Activated effector memory CD4-positive, alpha-beta T cell treated with anti-CD3 and anti-CD28 coated beads, Interleukin-2, amount 50 U/mL, for 16 hours (primary cell): ENCODE measurements around the gene PLEKHG2.
"Not testable (repeated sequence)": the region's sequence is repeated elsewhere in the genome, so short reads cannot be mapped to it uniquely, and the experiment has no call there.

ENCODE experiments used
- DNase-seq: peaks from one replicate; pipeline ENCODE4 v3.0.0-alpha.2; 2020

Gene PLEKHG2

DNA sequence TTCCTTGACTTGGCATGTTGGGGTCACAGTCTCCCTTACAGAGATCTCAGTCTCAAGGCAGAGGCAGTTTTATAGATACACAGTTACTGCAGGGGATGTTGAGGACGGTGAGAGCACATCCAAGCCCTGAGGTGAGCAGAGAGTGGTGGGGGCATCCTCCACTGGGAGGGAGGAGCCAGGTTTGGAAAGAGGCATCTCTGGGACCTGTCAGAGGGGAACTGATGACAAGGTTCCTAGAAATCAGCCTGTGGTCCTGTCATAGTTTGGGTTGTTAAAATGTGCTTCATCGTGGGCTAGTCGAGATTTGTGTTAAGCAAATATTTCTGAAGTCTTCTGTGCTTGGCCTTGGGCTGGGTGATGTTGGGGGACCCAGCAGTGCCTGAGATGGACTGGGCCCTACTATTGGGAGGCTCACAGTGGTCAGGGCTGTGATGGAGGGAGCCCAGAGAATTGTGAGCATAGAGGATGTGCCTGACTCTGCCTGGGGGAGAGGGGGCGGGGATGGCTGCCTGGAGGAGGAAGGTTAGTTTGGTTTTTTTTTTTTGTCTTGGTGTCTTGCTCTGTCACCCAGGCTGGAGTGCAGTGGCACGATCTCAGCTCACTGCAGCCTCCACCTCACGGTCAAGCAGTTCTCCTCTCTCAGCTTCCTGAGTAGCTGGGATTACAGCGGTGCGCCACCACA, 36.8 kb downstream of the PLEKHG2 start:
- DNase-seq: no peak

DNA sequence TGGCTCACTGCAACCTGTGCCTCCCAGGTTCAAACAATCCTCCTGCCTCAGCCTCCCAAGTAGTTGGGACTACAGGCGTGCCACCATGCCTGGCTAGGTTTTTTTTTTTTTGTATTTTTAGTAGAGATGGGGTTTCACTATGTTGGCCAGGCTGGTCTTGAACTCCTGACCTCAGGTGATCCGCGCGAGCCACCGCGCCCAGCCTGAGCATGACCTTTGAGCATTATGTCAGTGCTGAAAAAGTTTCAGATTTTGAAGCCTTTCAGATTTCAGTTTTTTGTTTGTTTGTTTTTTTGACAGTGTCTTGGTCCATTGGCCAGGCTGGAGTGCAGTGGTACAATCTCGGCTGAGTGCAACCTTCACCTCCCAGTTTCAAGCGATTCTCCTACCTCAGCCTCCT, 38.8 kb downstream of the PLEKHG2 start:
- not testable (repeated sequence) for DNase-seq

DNA sequence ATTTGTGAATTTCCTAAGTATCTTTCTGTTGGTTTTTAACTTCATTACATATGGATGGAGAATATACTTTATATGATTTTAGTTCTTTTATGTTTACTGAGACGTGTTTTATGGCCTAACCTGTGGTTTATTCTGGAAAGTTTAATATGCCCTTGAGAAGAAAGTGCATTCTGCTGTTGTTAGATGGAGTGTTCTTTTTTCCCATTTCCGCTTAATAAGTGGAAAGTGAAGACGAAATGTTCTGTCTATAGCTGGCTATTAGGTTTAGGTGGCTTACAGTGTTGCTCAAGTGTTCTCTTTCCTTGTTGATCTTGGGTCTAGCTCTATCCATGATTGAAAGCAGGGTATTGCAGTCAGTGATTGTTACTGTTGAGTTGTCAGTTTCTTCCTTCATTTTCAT, 50.9 kb downstream of the PLEKHG2 start:
- no peak for DNase-seq

DNA sequence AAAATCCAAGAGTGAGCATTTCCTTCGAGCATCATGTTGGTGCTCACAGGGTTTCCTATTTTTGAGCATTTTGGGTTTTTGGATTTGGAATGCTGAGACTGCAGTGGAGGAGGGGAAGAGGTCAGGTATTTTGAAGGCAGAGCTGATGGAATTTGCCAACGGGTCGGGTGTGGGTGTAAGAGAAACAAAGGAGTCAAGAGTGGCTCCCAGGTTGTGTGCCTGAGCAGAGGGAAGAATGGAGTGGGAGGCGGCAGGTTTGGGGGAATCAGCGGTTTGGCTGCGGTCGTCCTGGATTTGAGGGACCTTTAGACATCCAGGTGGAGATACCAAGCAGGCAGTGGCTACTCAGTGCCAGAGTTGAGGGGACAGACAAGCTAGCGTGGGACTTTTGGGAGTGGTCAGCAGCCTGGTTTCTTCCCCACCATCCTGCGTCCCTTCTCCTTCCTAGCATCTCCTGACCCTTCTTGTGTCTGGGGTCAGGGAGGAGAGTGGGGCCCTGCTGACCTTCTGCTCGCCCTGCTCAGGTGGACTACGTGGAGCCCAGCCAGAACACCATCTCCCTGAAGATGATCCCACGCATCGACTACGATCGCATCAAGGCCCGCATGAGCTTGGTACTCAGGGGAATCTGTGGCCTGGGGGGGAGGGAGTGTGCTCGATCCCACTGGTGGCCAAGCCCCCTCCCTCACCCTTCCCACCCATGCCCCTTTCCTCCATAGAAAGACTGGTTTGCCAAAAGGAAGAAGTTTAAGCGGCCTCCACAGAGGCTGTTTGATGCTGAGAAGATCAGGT, 53.7 kb downstream of the PLEKHG2 start:
- no peak for DNase-seq

DNA sequence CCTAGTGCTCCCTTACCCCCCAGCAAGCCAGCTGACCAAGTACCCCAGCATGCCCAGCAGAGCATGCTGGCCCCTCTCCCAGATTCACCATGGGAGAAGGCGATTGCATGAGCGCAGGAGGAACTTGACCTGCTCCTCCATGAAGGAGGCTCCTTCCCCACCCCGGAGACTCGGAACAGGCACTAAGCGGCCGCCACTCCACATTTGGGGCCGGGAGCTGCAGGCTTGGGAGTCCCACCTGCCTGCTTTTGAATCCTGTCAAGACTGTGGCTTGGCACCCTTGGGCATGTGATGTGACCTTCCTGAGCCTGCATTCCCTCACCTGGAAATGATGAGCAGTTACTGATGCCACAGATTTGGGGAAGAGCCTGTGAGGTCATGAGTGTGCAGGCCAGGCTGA, 55.5 kb downstream of the PLEKHG2 start:
- DNase-seq: no peak

DNA sequence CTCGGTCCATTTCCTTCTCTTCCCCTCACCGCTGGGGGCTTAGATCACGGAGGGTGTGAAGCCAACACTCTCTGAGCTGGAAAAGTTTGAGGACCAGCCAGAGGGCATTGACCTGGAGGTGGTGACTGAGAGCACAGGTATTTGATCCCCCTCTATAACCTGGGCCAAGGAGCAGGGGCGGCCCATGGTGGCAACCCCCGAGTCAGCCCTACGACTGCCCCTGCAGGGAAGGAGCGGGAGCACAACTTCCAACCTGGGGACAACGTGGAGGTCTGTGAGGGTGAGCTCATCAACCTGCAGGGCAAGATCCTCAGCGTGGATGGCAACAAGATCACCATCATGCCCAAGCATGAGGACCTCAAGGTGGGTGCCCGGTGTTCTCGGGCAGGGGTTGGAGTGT, 56.6 kb downstream of the PLEKHG2 start:
- DNase-seq: no peak

DNA sequence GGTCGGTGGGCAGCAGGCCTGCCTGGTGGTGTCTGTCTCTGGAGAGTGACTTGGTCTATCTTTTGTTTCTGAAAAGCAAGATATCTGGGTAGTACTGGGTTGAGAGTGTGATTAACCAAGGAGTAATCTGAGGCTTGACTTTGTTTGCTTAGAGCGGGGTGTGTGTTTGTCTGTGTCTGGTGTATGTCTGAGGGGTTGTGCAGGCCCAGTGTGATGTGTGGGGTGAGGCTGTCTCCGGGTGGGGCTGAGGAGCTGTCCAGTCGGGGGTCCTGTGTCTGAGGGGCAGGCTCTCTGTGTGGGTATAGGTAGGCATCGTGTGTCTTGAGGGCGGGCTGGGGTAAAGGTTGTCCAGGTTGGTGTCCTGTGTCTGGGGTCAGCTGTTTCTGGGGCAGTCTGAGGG, 57.1 kb downstream of the PLEKHG2 start:
- DNase-seq: no peak

DNA sequence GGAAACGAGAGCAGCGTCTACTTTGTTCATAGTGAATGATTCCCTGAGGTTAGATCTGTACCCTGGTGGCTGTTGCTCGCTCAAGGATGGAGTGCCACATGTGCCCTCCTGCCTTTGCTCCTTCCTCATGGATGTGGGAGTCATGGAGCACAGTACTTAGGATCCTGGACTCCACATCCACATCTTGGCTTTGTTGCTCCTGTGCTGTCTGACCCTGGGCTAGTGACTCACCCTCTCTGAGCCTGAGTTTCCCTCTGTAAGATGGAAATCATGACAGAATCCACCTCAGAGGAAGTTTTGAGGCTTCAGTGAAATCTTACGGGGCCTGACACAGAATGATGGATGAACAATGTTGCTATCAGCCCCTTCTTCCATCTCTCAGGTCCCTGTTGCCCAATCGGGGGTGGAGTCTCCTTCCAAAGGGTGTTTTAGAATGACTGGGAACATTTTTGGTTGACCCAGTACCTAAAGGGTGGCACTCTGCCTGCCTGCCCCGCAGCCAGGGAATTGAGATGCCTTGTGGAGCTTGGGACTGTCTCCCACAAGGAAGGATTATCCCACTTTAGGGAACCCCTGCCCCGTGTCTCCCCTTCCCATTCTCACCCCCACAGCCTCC, 58.4 kb downstream of the PLEKHG2 start:
- no peak for DNase-seq

DNA sequence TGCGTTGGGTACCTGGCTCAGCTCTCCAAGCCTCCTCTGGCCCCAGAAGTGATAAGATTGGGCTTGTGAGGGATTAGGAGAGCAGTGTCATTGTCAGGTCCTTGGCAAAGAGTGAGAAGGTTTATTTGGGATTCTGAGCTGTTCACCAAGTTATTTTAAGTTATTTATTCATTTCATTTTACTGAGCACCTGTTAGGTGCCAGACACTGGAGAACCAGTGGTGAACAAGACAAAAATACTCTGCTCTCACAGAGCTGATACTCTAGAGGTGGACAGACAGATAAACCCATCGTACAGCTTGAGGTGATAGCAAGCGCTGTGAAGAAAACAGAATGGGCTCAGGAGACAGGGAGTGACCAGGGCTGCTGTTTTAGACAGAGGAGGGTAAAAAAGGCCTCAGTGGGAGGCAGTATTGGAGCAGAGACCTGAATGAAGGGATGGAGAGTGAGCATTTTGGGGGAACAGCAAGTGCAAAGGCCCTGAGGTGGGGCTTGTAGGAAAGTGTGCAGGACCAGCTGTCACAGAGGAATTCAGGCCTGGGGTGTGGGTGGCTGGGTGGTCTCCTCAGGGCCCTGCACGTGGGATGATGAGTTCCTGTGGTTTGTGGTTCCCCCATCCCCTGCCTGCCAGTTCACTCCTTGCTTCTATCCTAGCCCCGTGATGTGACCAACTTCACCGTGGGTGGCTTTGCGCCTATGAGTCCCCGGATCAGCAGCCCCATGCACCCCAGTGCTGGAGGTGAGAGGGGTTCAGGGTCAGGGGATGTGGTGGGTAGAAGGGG, 59.5 kb downstream of the PLEKHG2 start:
- DNase-seq: no peak

DNA sequence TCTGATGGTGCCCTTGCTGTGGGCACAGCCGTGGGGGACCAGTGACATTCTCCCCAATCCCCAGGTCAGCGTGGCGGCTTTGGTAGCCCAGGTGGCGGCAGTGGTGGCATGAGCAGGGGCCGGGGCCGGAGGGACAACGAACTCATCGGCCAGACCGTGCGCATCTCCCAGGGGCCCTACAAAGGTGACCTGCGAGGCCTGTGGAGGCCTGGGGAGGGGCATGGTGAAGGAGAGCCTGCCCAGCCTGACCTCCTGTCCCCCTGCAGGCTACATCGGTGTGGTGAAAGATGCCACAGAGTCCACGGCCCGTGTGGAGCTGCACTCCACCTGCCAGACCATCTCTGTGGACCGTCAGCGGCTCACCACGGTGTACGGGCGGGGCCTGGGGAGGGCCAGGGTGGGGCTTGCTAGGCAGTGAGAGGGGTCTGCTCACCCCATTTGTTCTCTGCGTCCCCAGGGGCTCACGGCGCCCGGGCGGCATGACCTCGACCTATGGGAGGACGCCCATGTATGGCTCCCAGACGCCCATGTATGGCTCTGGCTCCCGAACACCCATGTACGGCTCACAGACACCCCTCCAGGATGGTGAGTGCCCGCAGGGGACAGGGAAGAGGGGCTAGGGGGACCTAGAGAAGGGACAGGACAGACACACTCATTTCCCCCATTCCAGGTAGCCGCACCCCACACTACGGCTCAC, 60.4 kb downstream of the PLEKHG2 start:
- DNase-seq: no peak

DNA sequence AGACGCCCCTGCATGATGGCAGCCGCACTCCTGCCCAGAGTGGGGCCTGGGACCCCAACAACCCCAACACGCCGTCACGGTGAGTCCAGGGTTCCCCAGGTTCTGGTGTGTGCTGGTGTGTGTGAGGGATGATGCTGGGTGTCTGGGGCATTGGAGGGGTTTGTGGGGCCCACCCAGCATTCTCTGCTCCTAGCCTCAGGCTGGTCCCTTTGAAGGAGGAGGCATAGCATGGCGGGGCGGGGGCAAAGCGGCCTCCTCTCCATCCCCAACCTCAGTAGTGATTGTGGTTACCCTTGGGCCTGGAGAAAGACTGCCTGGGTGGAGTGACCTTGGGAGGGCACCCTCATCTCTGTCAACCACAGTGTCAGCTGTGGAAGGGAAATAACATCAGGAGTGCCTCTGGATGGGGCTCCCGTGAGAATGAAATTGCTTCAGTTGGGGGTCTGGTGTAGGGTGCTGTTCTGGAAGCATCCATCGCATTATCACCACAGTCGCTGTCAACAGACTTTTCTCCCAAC, 61.0 kb downstream of the PLEKHG2 start:
- no peak for DNase-seq

DNA sequence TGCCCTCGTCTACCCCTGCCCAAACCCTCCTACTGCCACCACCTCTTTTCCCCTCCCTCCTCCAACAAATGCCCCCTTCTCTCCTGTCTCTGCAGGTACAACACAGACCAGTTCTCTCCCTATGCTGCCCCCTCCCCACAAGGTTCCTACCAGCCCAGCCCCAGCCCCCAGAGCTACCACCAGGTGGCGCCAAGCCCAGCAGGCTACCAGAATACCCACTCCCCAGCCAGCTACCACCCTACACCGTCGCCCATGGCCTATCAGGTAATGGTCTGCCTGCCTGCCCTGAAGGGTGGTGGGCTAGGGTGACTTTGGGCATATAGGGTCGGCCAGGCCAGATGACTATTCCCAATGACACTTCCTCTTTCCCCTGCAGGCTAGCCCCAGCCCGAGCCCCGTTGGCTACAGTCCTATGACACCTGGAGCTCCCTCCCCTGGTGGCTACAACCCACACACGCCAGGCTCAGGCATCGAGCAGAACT, 61.7 kb downstream of the PLEKHG2 start:
- peak; percentile 91 for DNase-seq

DNA sequence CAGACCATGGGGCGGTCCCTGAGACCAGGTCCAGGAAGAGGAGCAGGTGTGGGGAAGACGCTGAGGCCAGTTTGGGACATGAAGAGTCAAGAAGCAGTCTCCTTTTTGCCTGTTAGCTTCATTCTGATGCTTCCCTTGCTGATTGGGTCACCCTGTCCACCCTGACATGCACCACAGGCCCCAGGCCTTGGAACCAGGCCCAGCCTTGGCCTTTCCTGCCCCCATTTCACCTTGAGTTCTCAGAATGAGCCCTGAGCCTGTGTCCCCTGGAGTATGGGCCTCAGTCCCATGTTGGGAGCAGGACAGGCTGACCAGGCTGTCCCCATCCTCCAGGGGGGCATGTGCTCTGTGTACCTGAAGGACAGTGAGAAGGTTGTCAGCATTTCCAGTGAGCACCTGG, 63.3 kb downstream of the PLEKHG2 start:
- DNase-seq: no peak
